DMS 273 (cell line): ENCODE measurements around the gene TNFRSF12A.
"Not testable (repeated sequence)": the region's sequence is repeated elsewhere in the genome, so short reads cannot be mapped to it uniquely, and the experiment has no call there.

Experiments used
- DNase-seq: peaks from one replicate; lab custom pipeline; 2025; ENCODE audit not compliant: unreplicated experiment; lab: John Stamatoyannopoulos, UW

Gene TNFRSF12A

GRCh38 chr16:3060339-3061127 is 40.4 kb downstream of the TNFRSF12A start:
- peak; percentile 45 for DNase-seq

GRCh38 chr16:3062553-3062952 is 42.4 kb downstream of the TNFRSF12A start:
- DNase-seq, result no peak

GRCh38 chr16:3063625-3064386 is 43.6 kb downstream of the TNFRSF12A start:
- DNase-seq, result no peak

- peak; percentile 62 for DNase-seq
These were observed 45.0 kb downstream of the TNFRSF12A start, which contains the start of gene IL32 for GRCh38 chr16:3065069-3065741. IL32 (plus strand) TSS chr16:3065640; CDS start chr16:3065812, 172 bp downstream.

DNA sequence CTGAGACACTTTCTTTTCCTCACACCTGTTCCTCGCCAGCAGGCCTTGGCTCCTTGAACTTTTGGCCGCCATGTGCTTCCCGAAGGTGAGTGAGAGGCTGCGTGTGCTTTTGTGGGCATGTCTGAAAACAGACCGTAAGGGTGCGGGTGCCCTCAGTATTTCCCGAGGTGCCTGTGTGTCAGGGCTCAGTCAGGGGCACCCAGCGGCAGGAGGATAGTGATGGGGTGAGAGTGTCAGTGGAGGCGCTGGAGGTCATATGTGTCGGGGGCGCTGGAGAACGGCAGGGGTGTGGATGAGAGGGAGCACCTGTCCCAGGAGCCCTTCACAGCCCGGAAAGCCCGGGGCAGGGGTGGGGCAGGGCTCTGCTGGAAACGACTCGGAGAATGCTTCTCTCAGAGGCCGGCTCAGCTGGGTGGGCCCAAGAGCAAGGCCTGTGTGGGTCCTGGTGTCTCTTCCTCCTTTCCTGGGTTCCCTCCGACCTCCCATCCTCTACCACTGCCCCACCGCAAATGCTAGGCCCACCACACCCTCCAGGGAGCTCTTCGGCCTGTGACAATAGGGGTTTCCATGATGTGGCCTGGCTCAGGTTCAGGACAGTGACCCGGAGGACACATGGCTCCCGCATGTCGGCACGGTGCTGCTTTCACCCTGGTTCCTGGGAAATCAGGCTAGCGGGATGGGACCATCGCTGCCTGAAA is 45.7 kb downstream of the TNFRSF12A start:
- DNase-seq, result no peak

- DNase-seq, result no peak
These were observed 46.2 kb downstream of the TNFRSF12A start for GRCh38 chr16:3066440-3066748.

DNA sequence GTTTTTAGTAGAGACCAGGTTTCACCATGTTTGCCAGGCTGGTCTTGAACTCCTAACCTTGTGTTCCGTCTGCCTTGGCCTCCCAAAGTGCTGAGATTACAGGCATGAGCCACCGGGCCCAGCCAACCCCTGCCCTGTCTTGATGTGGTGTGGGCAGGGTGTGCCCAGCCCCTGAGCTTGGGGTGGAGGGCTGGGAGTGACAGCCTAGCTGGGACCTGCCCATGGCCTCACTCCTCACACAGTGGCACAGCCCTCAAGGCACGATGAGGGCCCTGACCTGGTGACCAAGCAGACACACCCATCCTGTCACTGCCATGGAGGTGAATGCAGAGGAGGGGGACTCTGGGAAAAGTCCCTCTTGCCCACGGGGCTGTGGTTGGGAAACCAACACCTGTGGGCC is 48.3 kb downstream of the TNFRSF12A start:
- no peak for DNase-seq

GRCh38 chr16:3069146-3069545 is 49.0 kb downstream of the TNFRSF12A start:
- not testable (repeated sequence) for DNase-seq

DNA sequence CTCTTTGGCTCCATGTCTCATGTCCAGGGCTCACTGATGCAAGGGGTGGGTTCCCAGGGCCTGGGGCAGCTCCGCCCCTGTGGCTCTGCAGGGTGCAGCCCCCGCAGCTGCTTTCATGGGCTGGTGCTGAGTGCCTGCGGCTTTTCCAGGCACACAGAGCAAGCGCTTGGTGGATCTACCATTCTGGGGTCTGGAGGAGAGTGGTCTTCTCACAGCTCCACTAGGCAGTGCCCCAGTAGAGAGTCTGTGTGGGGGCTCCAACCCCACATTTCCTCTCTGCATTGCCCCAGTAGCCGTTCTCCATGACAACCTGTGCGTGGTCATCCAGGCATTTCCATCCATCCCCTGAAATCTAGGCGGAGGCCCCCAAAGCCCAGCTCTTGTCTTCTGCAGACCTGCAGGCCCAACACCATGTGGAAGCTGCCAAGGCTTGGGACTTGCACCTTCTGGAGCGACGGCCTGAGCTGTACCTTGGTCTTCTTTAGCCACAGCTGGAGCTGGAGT is 50.5 kb downstream of the TNFRSF12A start:
- no peak for DNase-seq

GRCh38 chr16:3071655-3072054 is 51.5 kb downstream of the TNFRSF12A start:
- DNase-seq, result no peak
